ENCODE results near the gene VTA1.

Gene VTA1

GRCh38 chr6:142271476-142271875, 124.4 kb downstream of the VTA1 start:
- no peak for DNase-seq (ENCODE audit: low read depth in 3 of 3)

Data from stimulated activated CD4-positive, alpha-beta T cell treated with anti-CD3 and anti-CD28 coated beads, TNF-alpha, amount 100 ng/mL, for 24 hours (primary cell).